Measurements from ENCODE around the gene HTR5A.

HTR5A gene

GRCh38 chr7:155048006-155048405, 22.1 kb upstream of the HTR5A start:
- TF ChIP-seq GABPA (IDR thresholded peaks at IDR 0.05; ENCODE audit: low read depth): no peak
- TF ChIP-seq REST (IDR thresholded peaks at IDR 0.05; ENCODE audit: insufficient replicate concordance, low read depth): no peak
- no peak for TF ChIP-seq POLR2AphosphoS5 (IDR thresholded peaks at IDR 0.05; ENCODE audit: low read depth)
- TF ChIP-seq CTCF (IDR thresholded peaks at IDR 0.05; ENCODE audit: insufficient read depth, low read length): no peak
- TF ChIP-seq SPI1 (IDR thresholded peaks at IDR 0.05; ENCODE audit: borderline replicate concordance, low read depth): no peak
- no peak overlapping the region for H3K27ac ChIP-seq (replicated peaks)
- DNase-seq (ENCODE audit: low read depth in 1 of 2, low spot score in 1 of 2): no peak
- H3K4me3 ChIP-seq (replicated peaks; ENCODE audit: insufficient read depth, low read length): no peak overlapping the region
- H3K27me3 ChIP-seq (ENCODE audit: insufficient read depth, poor library complexity, severe bottlenecking): no peaks in the 10 kb centered on the region

- Histone ChIP-seq H3K27ac (replicated peaks) (no peak overlapping the region), H3K4me3 (replicated peaks; ENCODE audit: insufficient read depth, low read length) (no peak overlapping the region), H3K27me3 (ENCODE audit: insufficient read depth, poor library complexity, severe bottlenecking) (no peaks in the 10 kb centered on the region)
- TF ChIP-seq POLR2AphosphoS5 (IDR thresholded peaks at IDR 0.05; ENCODE audit: low read depth) (no peak), REST (IDR thresholded peaks at IDR 0.05; ENCODE audit: insufficient replicate concordance, low read depth) (no peak), SPI1 (IDR thresholded peaks at IDR 0.05; ENCODE audit: borderline replicate concordance, low read depth) (no peak), CTCF (IDR thresholded peaks at IDR 0.05; ENCODE audit: insufficient read depth, low read length) (no peak), GABPA (IDR thresholded peaks at IDR 0.05; ENCODE audit: low read depth) (no peak)
- no peak for DNase-seq (ENCODE audit: low read depth in 1 of 2, low spot score in 1 of 2)
Measured at GRCh38 chr7:155051355-155051754, 18.8 kb upstream of the HTR5A start.

- no peak for TF ChIP-seq SPI1 (IDR thresholded peaks at IDR 0.05; ENCODE audit: borderline replicate concordance, low read depth)
- no peak for TF ChIP-seq GABPA (IDR thresholded peaks at IDR 0.05; ENCODE audit: low read depth)
- no peak for TF ChIP-seq CTCF (IDR thresholded peaks at IDR 0.05; ENCODE audit: insufficient read depth, low read length)
- no peak for TF ChIP-seq REST (IDR thresholded peaks at IDR 0.05; ENCODE audit: insufficient replicate concordance, low read depth)
- TF ChIP-seq POLR2AphosphoS5 (IDR thresholded peaks at IDR 0.05; ENCODE audit: low read depth): no peak
- H3K27me3 ChIP-seq (ENCODE audit: insufficient read depth, poor library complexity, severe bottlenecking): no peaks in the 10 kb centered on the region
- no peak for DNase-seq (ENCODE audit: low read depth in 1 of 2, low spot score in 1 of 2)
- H3K27ac ChIP-seq (replicated peaks): no peak overlapping the region
- H3K4me3 ChIP-seq (replicated peaks; ENCODE audit: insufficient read depth, low read length): no peak overlapping the region
Measured at GRCh38 chr7:155053002-155053401, 17.1 kb upstream of the HTR5A start.
